HFF-Myc (cell line): ENCODE results near the gene EFCAB7.

Experiments used
- DNase-seq: peaks from one replicate; pipeline ENCODE4 v3.0.0-alpha.2; 2011; ENCODE audit warnings: low read depth; ENCODE audit errors: extremely low read depth
- H3K4me3 ChIP-seq: replicated peaks from 2 replicates; pipeline ENCODE4 v1.5.1; 2011; ENCODE audit warnings: low read depth, mild to moderate bottlenecking, control low read depth, low read length
- TF ChIP-seq, protein P1 (sequence below): IDR thresholded peaks from 2 replicates; pipeline ENCODE4 v1.5.1; 2012; ENCODE audit warnings: mild to moderate bottlenecking, low read depth, low read length, control low read depth; ENCODE audit errors: missing control alignments

The EFCAB7 gene

DNA sequence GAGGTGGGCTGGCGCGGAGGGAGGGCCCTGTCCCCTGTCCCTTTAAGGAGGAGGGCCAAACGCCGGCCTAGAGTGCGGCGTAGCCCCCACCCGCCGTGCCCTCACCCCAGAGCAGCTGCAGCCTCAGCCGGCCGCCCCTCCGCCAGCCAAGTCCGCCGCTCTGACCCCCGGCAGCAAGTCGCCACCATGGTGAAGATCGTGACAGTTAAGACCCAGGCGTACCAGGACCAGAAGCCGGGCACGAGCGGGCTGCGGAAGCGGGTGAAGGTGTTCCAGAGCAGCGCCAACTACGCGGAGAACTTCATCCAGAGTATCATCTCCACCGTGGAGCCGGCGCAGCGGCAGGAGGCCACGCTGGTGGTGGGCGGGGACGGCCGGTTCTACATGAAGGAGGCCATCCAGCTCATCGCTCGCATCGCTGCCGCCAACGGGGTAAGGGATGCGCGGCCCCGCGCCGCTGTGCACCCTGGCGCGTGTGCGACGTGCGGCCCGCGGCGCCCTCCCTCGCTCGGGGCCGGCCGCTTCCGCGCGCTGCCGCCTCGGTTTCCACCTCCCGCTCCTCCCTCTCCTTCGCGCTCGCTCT is 70.1 kb downstream of the EFCAB7 start, which contains the start of gene PGM1:
Gene PGM1 (plus strand): TSS at position 109 of the 583 bp plus-strand sequence. CDS start 78 bp downstream, at position 187.
- DNase-seq: no peak
- H3K4me3 ChIP-seq: peak within 1 kb of the TSS; percentile 62
- TF ChIP-seq, protein P1, sequence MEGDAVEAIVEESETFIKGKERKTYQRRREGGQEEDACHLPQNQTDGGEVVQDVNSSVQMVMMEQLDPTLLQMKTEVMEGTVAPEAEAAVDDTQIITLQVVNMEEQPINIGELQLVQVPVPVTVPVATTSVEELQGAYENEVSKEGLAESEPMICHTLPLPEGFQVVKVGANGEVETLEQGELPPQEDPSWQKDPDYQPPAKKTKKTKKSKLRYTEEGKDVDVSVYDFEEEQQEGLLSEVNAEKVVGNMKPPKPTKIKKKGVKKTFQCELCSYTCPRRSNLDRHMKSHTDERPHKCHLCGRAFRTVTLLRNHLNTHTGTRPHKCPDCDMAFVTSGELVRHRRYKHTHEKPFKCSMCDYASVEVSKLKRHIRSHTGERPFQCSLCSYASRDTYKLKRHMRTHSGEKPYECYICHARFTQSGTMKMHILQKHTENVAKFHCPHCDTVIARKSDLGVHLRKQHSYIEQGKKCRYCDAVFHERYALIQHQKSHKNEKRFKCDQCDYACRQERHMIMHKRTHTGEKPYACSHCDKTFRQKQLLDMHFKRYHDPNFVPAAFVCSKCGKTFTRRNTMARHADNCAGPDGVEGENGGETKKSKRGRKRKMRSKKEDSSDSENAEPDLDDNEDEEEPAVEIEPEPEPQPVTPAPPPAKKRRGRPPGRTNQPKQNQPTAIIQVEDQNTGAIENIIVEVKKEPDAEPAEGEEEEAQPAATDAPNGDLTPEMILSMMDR: no peak

DNA sequence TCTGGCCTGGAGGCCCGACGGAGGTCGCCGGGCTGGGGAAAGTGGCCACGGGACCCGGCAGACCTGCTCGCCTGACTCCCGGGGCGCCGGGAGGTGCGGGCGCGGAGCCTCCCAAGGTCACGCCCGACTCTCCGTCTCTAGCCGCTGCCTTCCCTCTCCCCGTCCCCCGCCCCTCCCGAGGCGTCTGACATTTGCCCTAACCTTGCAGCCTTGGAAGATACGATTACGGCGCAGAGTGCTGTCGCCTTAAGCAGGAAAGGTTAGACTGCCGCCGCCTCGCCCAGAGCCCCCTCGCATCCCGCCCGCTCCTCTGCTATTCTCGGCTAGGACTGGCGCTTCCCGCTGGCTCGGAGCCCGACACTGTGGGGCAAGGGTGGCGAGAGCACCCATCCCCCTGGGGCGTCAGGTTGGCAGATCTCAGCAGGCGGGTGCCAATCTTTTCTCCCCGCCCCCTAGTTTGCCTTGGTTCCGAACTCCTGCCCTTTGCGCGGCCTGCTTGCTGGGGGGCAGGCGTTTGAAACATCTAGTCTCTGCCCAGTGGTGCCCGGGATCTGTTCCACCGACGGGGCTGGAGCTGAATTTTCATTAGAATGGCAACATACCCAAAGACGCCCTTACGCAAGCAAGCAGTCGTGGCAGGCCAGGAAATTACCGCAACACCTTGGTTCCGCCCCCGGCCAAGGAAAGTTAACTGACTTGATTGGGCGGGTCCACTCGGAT is 70.7 kb downstream of the EFCAB7 start:
- no peak for DNase-seq
- TF ChIP-seq, protein P1: no peak

DNA sequence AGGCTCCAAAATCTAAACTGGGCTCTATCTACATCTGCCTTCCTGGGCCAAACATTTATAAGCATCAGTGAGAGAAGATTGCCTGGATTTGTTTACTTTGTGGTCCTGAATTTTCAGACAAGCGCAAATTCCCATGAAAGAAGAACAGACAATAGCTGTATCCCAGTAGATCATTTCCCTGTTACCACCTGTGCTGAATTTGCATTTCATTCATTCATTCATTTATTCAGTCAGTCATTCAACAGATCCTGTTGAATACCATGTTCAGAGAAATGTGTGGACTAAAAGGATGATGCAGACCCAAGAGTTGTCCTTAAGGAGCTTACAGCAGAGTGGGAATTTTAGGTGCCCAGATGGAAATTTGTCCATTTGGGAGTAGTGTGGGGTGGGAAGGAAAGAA is 72.1 kb downstream of the EFCAB7 start:
- TF ChIP-seq, protein P1: no peak
- no peak overlapping the region for H3K4me3 ChIP-seq
- DNase-seq: no peak

More for the DNA sequence above, 70.7 kb downstream of the EFCAB7 start:
- peak overlapping the region; percentile 62 for H3K4me3 ChIP-seq

DNA sequence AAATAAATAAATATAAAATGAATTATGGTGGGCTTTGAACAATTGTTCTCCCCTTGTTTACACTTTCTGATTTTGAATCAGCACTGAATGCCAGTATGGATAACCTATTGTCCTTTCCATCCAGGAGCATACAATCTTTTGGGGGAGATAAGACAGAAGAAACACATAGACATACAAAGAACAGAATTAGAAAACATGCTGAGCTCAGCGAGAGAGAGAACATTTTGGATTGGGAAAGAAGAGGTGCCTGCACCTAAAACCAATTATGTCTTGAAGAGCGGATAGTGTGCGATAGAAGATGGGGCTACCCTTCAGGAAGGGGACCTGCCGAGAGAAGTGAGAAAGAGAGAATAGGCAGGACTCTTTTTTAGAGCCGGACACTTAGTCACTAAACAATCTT is 76.5 kb downstream of the EFCAB7 start:
- no peak overlapping the region for H3K4me3 ChIP-seq
- no peak for DNase-seq
- TF ChIP-seq, protein P1: no peak

DNA sequence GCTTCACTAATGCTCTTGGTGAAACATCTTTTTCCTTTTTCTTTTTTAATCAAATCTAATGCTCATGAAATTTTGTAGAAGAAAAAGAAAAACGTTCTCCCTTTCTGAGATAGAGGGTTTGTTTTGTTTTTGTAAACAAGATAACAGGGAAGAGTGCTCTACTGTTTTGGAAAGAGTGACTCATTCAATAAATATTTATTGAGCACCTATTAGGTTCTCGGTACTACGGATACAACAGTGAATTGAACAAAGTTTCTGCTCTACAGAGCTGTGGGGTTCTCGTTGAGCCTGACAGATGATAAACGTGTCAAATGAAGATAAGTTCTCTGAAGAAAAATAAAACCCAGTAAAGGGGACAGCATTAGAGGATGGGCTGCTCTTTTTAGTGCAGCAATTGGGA is 76.9 kb downstream of the EFCAB7 start:
- TF ChIP-seq, protein P1: no peak
- no peak overlapping the region for H3K4me3 ChIP-seq
- DNase-seq: no peak

DNA sequence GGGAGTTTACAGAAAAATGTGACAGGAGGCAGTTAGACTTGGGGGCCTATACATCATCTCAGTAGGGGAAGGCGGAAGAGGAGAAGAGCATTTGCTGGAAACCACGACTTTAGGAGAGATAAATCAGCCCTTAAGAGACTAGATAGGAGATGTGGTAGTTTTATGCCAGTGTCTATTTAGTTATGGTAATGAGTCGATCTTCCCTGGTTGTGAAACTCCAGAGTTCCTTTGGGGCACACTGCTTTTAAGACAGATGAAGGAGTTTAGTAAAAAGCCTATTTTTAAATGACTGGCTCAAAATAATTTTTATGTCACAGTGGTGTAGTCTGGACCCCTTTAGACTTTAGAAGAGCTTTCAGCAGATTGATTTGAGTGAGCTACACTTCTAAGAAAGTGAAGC is 77.7 kb downstream of the EFCAB7 start:
- TF ChIP-seq, protein P1: no peak
- no peak overlapping the region for H3K4me3 ChIP-seq

More for the DNA sequence above, 77.7 kb downstream of the EFCAB7 start:
- DNase-seq: no peak
